ENCODE measurements around the gene PLAGL1. TPM values are rescaled to one million over a fixed set of nuclear protein-coding genes. Genes with fewer than 3 reads are reported as not detected.

PLAGL1 gene
- total RNA-seq, 1 donor from 2014 or later = 2.4 TPM

- FAIRE-seq = no peak
- Histone ChIP-seq H3K4me3 (ENCODE audit: low read depth, low read length) (no peak overlapping the region), H3K27me3 (ENCODE audit: control insufficient read depth, insufficient read depth, low read length) (no peaks in the 10 kb centered on the region), H3K36me3 (ENCODE audit: control insufficient read depth, insufficient read depth, low read length) (no peaks in the 10 kb centered on the region)
- TF ChIP-seq CTCF (IDR thresholded peaks at IDR 0.05; ENCODE audit: insufficient read depth, low read length, severe bottlenecking) = no peak
- DNase-seq (ENCODE audit: low read depth) = no peak
These were observed 59.9 kb downstream of the PLAGL1 start for GRCh38 chr6:143948208-143948607.

DNA sequence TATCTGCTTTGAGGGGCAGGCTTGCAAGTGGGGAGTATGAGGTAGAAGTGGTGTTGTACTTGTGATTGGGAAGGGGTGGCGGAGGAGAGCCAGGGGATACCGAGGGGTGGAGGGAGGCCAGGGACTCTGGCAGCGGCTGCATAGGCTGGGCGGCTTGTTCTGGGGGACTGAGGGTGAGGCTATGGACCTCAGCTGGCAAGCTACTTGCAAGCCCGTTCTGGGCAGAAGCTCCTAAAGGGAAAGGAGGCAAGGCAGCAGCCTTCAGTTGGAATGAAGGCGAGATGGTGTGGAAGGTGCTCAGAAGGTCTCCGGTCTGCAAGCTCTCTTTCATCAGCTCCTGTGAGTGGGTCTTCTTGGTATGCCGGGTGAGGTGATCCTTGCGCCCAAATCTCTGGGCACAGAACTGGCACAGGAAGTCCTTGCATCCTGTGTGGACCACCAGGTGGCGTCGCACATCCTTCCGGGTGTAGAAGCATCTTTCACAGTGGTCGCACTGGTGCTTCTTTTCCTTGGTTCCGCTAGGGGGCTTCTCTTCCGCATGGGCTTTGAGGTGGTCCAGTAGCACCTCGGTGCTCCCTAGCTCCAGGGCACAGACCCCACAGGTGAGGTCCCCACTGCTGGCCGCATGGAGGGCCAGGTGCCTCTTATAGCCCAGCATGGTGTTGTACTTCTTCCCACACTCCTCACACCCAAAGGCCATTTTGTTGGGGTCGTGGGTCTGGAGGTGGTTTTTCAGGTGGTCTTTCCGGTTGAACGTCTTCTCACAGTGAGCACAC, 66.0 kb downstream of the PLAGL1 start:
- FAIRE-seq = peak; percentile 13
- TF ChIP-seq CTCF (IDR thresholded peaks at IDR 0.05; ENCODE audit: insufficient read depth, low read length, severe bottlenecking) = peak; percentile 70
- DNase-seq (ENCODE audit: low read depth) = peak; percentile 28
- Histone ChIP-seq H3K27me3 (ENCODE audit: control insufficient read depth, insufficient read depth, low read length) (no peaks in the 10 kb centered on the region), H3K4me3 (ENCODE audit: low read depth, low read length) (no peak overlapping the region), H3K36me3 (ENCODE audit: control insufficient read depth, insufficient read depth, low read length) (no peaks in the 10 kb centered on the region)

- Histone ChIP-seq H3K27me3 (ENCODE audit: control insufficient read depth, insufficient read depth, low read length) (no peaks in the 10 kb centered on the region), H3K4me3 (ENCODE audit: low read depth, low read length) (no peak overlapping the region), H3K36me3 (ENCODE audit: control insufficient read depth, insufficient read depth, low read length) (no peaks in the 10 kb centered on the region)
- peak; percentile 71 for TF ChIP-seq CTCF (IDR thresholded peaks at IDR 0.05; ENCODE audit: insufficient read depth, low read length, severe bottlenecking)
- FAIRE-seq (no peak), DNase-seq (ENCODE audit: low read depth) (peak; percentile 62)
These were observed 68.0 kb downstream of the PLAGL1 start for GRCh38 chr6:143940011-143940597.

GRCh38 chr6:143939364-143939763, 68.7 kb downstream of the PLAGL1 start:
- Histone ChIP-seq H3K36me3 (ENCODE audit: control insufficient read depth, insufficient read depth, low read length) (no peaks in the 10 kb centered on the region), H3K4me3 (ENCODE audit: low read depth, low read length) (no peak overlapping the region), H3K27me3 (ENCODE audit: control insufficient read depth, insufficient read depth, low read length) (no peaks in the 10 kb centered on the region)
- FAIRE-seq = no peak
- TF ChIP-seq CTCF (IDR thresholded peaks at IDR 0.05; ENCODE audit: insufficient read depth, low read length, severe bottlenecking) = no peak
- DNase-seq (ENCODE audit: low read depth) = no peak

DNA sequence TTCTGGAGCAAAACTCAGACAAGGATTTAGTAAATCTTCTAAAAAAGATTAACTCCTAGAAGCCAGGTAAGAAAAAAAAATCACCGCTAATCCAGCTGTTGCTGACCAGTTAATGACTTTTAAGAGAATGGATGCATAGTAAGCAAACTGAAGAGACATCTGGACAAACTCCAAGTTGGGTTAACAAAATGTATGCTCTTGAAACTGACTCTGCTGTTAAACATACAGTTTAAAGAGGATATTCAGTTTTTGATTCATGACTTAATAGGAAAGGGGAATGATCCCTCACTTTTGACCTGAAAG, 70.4 kb downstream of the PLAGL1 start:
- Histone ChIP-seq H3K27me3 (ENCODE audit: control insufficient read depth, insufficient read depth, low read length) (no peaks in the 10 kb centered on the region), H3K36me3 (ENCODE audit: control insufficient read depth, insufficient read depth, low read length) (no peaks in the 10 kb centered on the region), H3K4me3 (ENCODE audit: low read depth, low read length) (no peak overlapping the region)
- no peak for DNase-seq (ENCODE audit: low read depth)
- FAIRE-seq = no peak
- TF ChIP-seq CTCF (IDR thresholded peaks at IDR 0.05; ENCODE audit: insufficient read depth, low read length, severe bottlenecking) = no peak
